PC-3 (cell line): ENCODE data around the gene ICE1. TPM values are rescaled to one million over a fixed set of nuclear protein-coding genes. Genes with fewer than 3 reads are reported as not detected.

Experiments
- ATAC-seq: fragments of 200-7000 bp; cut with Tn5 transposase; 2 replicates; pipeline ENCODE4 v1.9.1; 2020; ENCODE audit warnings: mild to moderate bottlenecking, moderate library complexity
- BruUV-seq: library from RNA; stranded (reverse); fragments of 400-500 nt; replicated peaks from 2 replicates; lab custom pipeline; 2021; lab: Mats Ljungman, UMichigan
- CTCF ChIA-PET: fragments of 300-600 bp; sonication (Branson Sonifier 250); formaldehyde crosslinking; loops from one replicate; lab custom pipeline; 2022; ENCODE audit warnings: antibody characterized with exemption; lab: Charles Lee
- POLR2A ChIA-PET: fragments of 300-600 bp; sonication (Branson Sonifier 250); formaldehyde crosslinking; loops from one replicate; lab custom pipeline; 2022; ENCODE audit warnings: antibody characterized with exemption; ENCODE audit not compliant: unreplicated experiment; lab: Charles Lee
- DNase-seq: peaks from one replicate; pipeline ENCODE4 v3.0.0-alpha.2; 2015
- H2AFZ ChIP-seq: fragments of 300-600 bp; sonication (generic); 2 replicates; pipeline ENCODE4 v1.6.0; 2016; ENCODE audit warnings: antibody characterized with exemption, low read length
- H3F3A ChIP-seq: fragments of 300-600 bp; sonication (generic); one replicate; pipeline ENCODE4 v1.6.0; 2017; ENCODE audit warnings: antibody characterized with exemption, low read length, control low read depth, mild to moderate bottlenecking; ENCODE audit not compliant: unreplicated experiment
- H3K27ac ChIP-seq: fragments of 300-600 bp; sonication (generic); 2 replicates; pipeline ENCODE4 v1.5.1; 2016; ENCODE audit warnings: mild to moderate bottlenecking, low read length
- H3K27me3 ChIP-seq: fragments of 300-600 bp; sonication (generic); 2 replicates; pipeline ENCODE4 v1.6.1; 2016; ENCODE audit warnings: low read length, mixed read lengths
- H3K36me3 ChIP-seq: fragments of 300-600 bp; sonication (generic); 2 replicates; pipeline ENCODE4 v1.6.1; 2016; ENCODE audit warnings: low read depth, mixed run types, low read length, mixed read lengths
- H3K4me1 ChIP-seq: fragments of 300-600 bp; sonication (generic); 2 replicates; pipeline ENCODE4 v1.5.1; 2016; ENCODE audit warnings: low read length; ENCODE audit not compliant: insufficient read depth
- H3K4me2 ChIP-seq: fragments of 300-600 bp; sonication (generic); 2 replicates; pipeline ENCODE4 v1.6.0; 2016; ENCODE audit warnings: low read length
- H3K4me3 ChIP-seq: fragments of 300-600 bp; sonication (generic); 2 replicates; pipeline ENCODE4 v1.5.1; 2016; ENCODE audit warnings: mild to moderate bottlenecking, low read length, mixed read lengths
- H3K79me2 ChIP-seq: fragments of 300-600 bp; sonication (generic); 2 replicates; pipeline ENCODE4 v1.6.1; 2017; ENCODE audit warnings: low read length, mixed read lengths
- H3K9ac ChIP-seq: fragments of 300-600 bp; sonication (generic); 2 replicates; pipeline ENCODE4 v1.6.0; 2016; ENCODE audit warnings: mild to moderate bottlenecking, low read length
- H3K9me2 ChIP-seq: fragments of 300-600 bp; sonication (generic); replicated peaks from 2 replicates; pipeline ENCODE4 v1.6.1; 2016; ENCODE audit warnings: mixed run types, low read length, mixed read lengths
- H3K9me3 ChIP-seq: fragments of 300-600 bp; sonication (generic); 2 replicates; pipeline ENCODE4 v1.6.1; 2016; ENCODE audit warnings: low read length, mixed read lengths
- H4K20me1 ChIP-seq: fragments of 300-600 bp; sonication (generic); 2 replicates; pipeline ENCODE4 v1.6.1; 2016; ENCODE audit warnings: low read length, mixed read lengths
- EZH2 ChIP-seq: fragments of 300-600 bp; sonication (generic); IDR thresholded peaks from one replicate; pipeline ENCODE4 v1.6.1; 2017; ENCODE audit warnings: antibody characterized with exemption, mild to moderate bottlenecking, low read length; ENCODE audit not compliant: unreplicated experiment
- EZH2phosphoT487 ChIP-seq: fragments of 300-600 bp; sonication (generic); IDR thresholded peaks from 2 replicates; pipeline ENCODE4 v1.6.1; 2018; ENCODE audit warnings: mild to moderate bottlenecking, antibody characterized with exemption, low read length, borderline replicate concordance
- intact Hi-C: fragments of 100-400 bp; cut with micrococcal nuclease; formaldehyde crosslinking; loops from 2 replicates; pipeline ENCODE4 v1.9.0; 2023
- total RNA-seq: library from RNA; depleted of rRNA; stranded (reverse); fragments of >200 nt; gene quantifications from 2 replicates; pipeline ENCODE4 v1.2.3, GENCODE V29; 2014
- TF ChIP-seq, protein P1 (sequence below): fragments of 300-600 bp; sonication (generic); conservative IDR thresholded peaks from 2 replicates; pipeline ENCODE4 v1.5.1; 2017; ENCODE audit warnings: antibody characterized with exemption, low read depth, mild to moderate bottlenecking, low read length

Gene ICE1
- total RNA-seq, 1 experiment from 2014 or later: 21.9 TPM

DNA sequence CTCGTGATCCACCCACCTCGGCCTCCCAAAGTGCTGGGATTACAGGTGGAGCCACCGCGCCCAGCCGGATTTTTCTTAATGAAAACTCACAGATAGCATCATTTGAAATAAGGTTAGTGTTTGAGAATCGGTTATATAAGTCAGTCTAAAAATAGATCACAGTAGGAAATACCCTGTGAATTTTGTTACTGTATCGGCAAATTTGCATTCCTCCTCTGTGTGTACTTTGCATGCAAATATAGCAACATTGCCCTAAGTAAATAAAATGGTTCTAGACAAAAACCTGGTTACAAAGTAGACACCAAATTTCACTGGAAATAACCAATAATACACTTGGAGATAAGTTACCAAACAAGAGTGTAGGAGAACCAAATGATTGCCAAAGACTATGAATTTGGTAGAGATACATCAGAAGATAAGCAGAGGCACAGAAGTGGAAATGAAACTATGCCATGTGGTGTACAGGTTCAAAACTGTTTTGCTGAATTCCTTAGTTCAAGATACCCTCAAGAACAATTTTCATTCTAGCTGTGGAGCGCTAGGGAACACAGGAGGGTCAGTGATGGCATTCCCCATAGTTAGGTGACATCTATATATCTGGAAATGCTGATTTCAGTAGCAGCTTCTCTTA is 58.1 kb downstream of the ICE1 start:
- no peak for ATAC-seq

DNA sequence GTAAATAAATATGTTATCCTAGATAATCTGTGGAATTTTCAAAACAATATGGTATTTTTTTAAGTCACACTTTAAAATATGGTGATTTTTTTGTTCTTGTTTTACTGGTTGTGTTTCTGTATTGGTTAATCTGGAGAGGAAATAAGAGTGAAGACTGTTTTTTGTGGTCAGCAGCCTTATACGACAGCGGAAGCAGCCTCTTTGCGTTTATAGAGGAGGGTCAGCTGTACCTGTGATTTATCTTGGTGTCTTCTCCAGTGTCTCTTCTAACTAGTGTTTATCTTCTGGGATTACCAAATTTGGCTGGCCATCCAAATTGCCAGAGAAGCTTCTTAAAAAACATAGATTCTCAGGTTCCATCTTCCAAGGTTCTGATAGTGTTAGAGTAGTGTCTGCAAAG is 58.7 kb downstream of the ICE1 start:
- ATAC-seq: no peak

More for the DNA sequence above, 58.1 kb downstream of the ICE1 start:
- Histone ChIP-seq H2AFZ (no peak overlapping the region), H3K4me2 (no peak overlapping the region), H3K27me3 (no peaks in the 10 kb centered on the region), H3K4me1 (no peaks in the 10 kb centered on the region), H3K79me2 (no peaks in the 10 kb centered on the region), H3F3A (no peaks in the 10 kb centered on the region), H3K27ac (no peak overlapping the region), H3K9me3 (no peaks in the 10 kb centered on the region), H3K4me3 (no peak overlapping the region), H4K20me1 (no peaks in the 10 kb centered on the region), H3K36me3 (peaks cover 20% of the 10 kb centered on the region), H3K9ac (no peak overlapping the region), H3K9me2 (no peaks in the 10 kb centered on the region)
- no peak for TF ChIP-seq EZH2
- TF ChIP-seq, protein P1, sequence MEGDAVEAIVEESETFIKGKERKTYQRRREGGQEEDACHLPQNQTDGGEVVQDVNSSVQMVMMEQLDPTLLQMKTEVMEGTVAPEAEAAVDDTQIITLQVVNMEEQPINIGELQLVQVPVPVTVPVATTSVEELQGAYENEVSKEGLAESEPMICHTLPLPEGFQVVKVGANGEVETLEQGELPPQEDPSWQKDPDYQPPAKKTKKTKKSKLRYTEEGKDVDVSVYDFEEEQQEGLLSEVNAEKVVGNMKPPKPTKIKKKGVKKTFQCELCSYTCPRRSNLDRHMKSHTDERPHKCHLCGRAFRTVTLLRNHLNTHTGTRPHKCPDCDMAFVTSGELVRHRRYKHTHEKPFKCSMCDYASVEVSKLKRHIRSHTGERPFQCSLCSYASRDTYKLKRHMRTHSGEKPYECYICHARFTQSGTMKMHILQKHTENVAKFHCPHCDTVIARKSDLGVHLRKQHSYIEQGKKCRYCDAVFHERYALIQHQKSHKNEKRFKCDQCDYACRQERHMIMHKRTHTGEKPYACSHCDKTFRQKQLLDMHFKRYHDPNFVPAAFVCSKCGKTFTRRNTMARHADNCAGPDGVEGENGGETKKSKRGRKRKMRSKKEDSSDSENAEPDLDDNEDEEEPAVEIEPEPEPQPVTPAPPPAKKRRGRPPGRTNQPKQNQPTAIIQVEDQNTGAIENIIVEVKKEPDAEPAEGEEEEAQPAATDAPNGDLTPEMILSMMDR: no peak
- no peak for TF ChIP-seq EZH2phosphoT487
- no peak for DNase-seq
- intact Hi-C loops: no loop called here
- ChIA-PET POLR2A (no interaction called here), CTCF (no interaction called here)
- BruUV-seq: no TSS peak

DNA sequence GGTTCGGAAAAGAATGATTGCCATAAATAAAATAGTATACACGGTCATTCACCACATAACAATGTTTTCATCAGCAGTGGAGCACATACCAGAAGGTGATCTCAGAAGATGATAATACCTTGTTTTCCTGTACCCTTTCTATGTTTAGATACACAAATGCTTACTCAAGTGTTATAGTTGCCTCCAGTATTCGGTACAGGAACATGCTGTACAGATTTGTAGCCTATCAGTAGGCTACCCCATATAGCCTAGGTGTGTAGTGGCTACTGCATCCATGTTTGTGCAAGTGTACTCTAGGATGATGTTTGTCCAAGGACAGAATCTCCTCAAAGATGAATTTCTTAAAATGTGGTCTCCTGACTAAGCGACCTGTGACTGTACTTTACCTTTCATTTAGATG is 59.2 kb downstream of the ICE1 start:
- no peak overlapping the region for H3K27ac ChIP-seq

More for the DNA sequence above, 58.7 kb downstream of the ICE1 start:
- no peak for TF ChIP-seq EZH2
- TF ChIP-seq, protein P1: no peak
- no peak for TF ChIP-seq EZH2phosphoT487
- Histone ChIP-seq H3K9me2 (no peaks in the 10 kb centered on the region), H3K9me3 (no peaks in the 10 kb centered on the region), H3F3A (no peaks in the 10 kb centered on the region), H3K79me2 (no peaks in the 10 kb centered on the region), H4K20me1 (no peaks in the 10 kb centered on the region), H3K4me1 (no peaks in the 10 kb centered on the region), H3K9ac (no peak overlapping the region), H3K27me3 (no peaks in the 10 kb centered on the region), H3K4me2 (no peak overlapping the region), H3K36me3 (peaks cover 16% of the 10 kb centered on the region), H3K4me3 (no peak overlapping the region), H3K27ac (no peak overlapping the region), H2AFZ (no peak overlapping the region)
- CTCF ChIA-PET: no interaction called here
- intact Hi-C loops: no loop called here
- POLR2A ChIA-PET: no interaction called here
- DNase-seq: no peak
- no TSS peak for BruUV-seq

More for the DNA sequence above, 59.2 kb downstream of the ICE1 start:
- Histone ChIP-seq H4K20me1 (no peaks in the 10 kb centered on the region), H3K4me2 (no peak overlapping the region), H2AFZ (no peak overlapping the region), H3K27me3 (no peaks in the 10 kb centered on the region), H3K9ac (no peak overlapping the region), H3K36me3 (peaks cover 12% of the 10 kb centered on the region), H3K79me2 (no peaks in the 10 kb centered on the region), H3F3A (no peaks in the 10 kb centered on the region), H3K9me3 (no peaks in the 10 kb centered on the region), H3K4me1 (no peaks in the 10 kb centered on the region), H3K4me3 (no peak overlapping the region), H3K9me2 (no peaks in the 10 kb centered on the region)
- ATAC-seq (no peak), DNase-seq (no peak)
- no TSS peak for BruUV-seq
- TF ChIP-seq EZH2phosphoT487 (no peak), EZH2 (no peak)
- TF ChIP-seq, protein P1: no peak
- ChIA-PET POLR2A (no interaction called here), CTCF (no interaction called here)
- intact Hi-C loops: no loop called here
